SU-DHL-6 (cell line): Measurements from ENCODE around the gene VWDE.

Experiments
- H2AFZ ChIP-seq: fragments of 200-600 bp; sonication (generic); 2 replicates; pipeline ENCODE4 v1.6.1; 2014; ENCODE audit warnings: low read depth, mild to moderate bottlenecking, moderate library complexity, mixed read lengths, antibody characterized with exemption, low read length; ENCODE audit not compliant: severe bottlenecking
- H3F3A ChIP-seq: fragments of 200-600 bp; shearing (Covaris generic); 2 replicates; pipeline ENCODE4 v1.6.0; 2016; ENCODE audit warnings: antibody characterized with exemption, mild to moderate bottlenecking; ENCODE audit not compliant: insufficient read depth
- H3K27ac ChIP-seq: fragments of 200-600 bp; sonication (generic); 2 replicates; pipeline ENCODE4 v1.5.1; 2016; ENCODE audit warnings: low read depth, mild to moderate bottlenecking, low read length, moderate library complexity, mixed read lengths
- H3K27me3 ChIP-seq: fragments of 200-600 bp; sonication (generic), shearing (Covaris generic); 2 replicates; pipeline ENCODE4 v1.6.0; 2014; ENCODE audit warnings: mild to moderate bottlenecking, low read length
- H3K36me3 ChIP-seq: fragments of 200-600 bp; sonication (generic); 2 replicates; pipeline ENCODE4 v1.6.1; 2014; ENCODE audit warnings: mild to moderate bottlenecking, low read length, mixed read lengths
- H3K4me2 ChIP-seq: fragments of 300-600, 200-600 bp; shearing (Covaris generic), sonication (generic); 2 replicates; pipeline ENCODE4 v1.6.0; 2014; ENCODE audit warnings: low read length, low read depth, mild to moderate bottlenecking; ENCODE audit not compliant: poor library complexity, severe bottlenecking
- H3K4me3 ChIP-seq: fragments of 200-600 bp; sonication (generic); 2 replicates; pipeline ENCODE4 v1.5.1; 2014; ENCODE audit warnings: antibody characterized with exemption, low read length, mild to moderate bottlenecking, mixed read lengths; ENCODE audit not compliant: insufficient read depth, poor library complexity, severe bottlenecking
- H3K79me2 ChIP-seq: fragments of 200-600 bp; sonication (generic); 2 replicates; pipeline ENCODE4 v1.6.1; 2014; ENCODE audit warnings: mild to moderate bottlenecking, low read length, moderate library complexity; ENCODE audit not compliant: insufficient read depth
- H3K9ac ChIP-seq: fragments of 200-600 bp; sonication (generic); 2 replicates; pipeline ENCODE4 v1.7.0; 2014; ENCODE audit warnings: mild to moderate bottlenecking, low read length
- H3K9me2 ChIP-seq: fragments of 200-600 bp; sonication (generic); replicated peaks from 2 replicates; pipeline ENCODE4 v1.6.1; 2014; ENCODE audit warnings: low read length; ENCODE audit not compliant: insufficient read depth
- H3K9me3 ChIP-seq: fragments of 200-600 bp; sonication (generic); 2 replicates; pipeline ENCODE4 v1.6.1; 2014; ENCODE audit warnings: low read length, mixed read lengths; ENCODE audit not compliant: insufficient read depth
- H4K20me1 ChIP-seq: fragments of 200-600 bp; sonication (generic); 2 replicates; pipeline ENCODE4 v1.6.1; 2014; ENCODE audit warnings: low read depth, mild to moderate bottlenecking, antibody characterized with exemption, low read length, moderate library complexity, mixed read lengths
- EZH2phosphoT487 ChIP-seq: fragments of 200-600 bp; sonication (generic), shearing (Covaris generic); conservative IDR thresholded peaks from 2 replicates; pipeline ENCODE4 v1.6.1; 2018; ENCODE audit warnings: mild to moderate bottlenecking, antibody characterized with exemption, low read length, moderate library complexity, mixed read lengths
- TF ChIP-seq, protein P1 (sequence below): fragments of 200-600 bp; sonication (generic); IDR thresholded peaks from one replicate; pipeline ENCODE4 v1.5.1; 2017; ENCODE audit warnings: antibody characterized with exemption, mild to moderate bottlenecking, low read length, moderate library complexity; ENCODE audit not compliant: insufficient read depth, poor library complexity, severe bottlenecking

The VWDE gene

DNA sequence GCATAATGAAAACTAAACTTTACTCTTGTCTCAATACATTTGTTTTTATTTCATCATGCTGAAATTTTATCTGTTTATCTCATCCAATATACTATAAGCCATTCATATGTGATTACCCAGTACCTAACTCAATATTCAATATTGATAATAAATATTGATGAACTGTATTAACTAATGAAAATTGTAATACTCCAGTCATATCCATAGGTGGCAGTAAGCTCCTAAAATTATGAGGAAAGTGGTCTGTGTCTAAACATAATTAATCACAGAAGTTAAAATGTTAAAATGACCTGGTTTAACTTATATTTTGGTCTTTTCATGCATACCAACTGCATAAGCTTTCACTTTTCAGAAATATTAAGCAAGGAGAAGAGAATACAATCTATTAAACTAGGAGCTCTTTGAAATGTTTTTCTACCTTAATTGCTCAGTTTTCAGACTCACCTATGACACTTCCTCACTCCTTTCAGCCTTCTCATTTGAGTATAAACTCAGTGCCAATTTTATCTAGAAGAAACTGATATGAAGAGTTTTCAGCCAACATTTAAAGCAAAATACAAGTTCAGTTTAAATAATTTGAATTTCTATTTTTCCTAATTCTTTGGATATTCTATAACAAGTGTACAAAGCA is 30.5 kb upstream of the VWDE start:
- Histone ChIP-seq H3K79me2 (no peaks in the 10 kb centered on the region), H3F3A (no peaks in the 10 kb centered on the region), H3K4me3 (no peak overlapping the region), H3K4me2 (no peak overlapping the region), H4K20me1 (no peaks in the 10 kb centered on the region), H3K9me2 (no peaks in the 10 kb centered on the region), H3K9me3 (no peaks in the 10 kb centered on the region), H3K36me3 (no peaks in the 10 kb centered on the region), H3K27ac (no peak overlapping the region), H3K9ac (no peak overlapping the region), H2AFZ (no peak overlapping the region), H3K27me3 (no peaks in the 10 kb centered on the region)
- TF ChIP-seq EZH2phosphoT487 = no peak
- TF ChIP-seq, protein P1, sequence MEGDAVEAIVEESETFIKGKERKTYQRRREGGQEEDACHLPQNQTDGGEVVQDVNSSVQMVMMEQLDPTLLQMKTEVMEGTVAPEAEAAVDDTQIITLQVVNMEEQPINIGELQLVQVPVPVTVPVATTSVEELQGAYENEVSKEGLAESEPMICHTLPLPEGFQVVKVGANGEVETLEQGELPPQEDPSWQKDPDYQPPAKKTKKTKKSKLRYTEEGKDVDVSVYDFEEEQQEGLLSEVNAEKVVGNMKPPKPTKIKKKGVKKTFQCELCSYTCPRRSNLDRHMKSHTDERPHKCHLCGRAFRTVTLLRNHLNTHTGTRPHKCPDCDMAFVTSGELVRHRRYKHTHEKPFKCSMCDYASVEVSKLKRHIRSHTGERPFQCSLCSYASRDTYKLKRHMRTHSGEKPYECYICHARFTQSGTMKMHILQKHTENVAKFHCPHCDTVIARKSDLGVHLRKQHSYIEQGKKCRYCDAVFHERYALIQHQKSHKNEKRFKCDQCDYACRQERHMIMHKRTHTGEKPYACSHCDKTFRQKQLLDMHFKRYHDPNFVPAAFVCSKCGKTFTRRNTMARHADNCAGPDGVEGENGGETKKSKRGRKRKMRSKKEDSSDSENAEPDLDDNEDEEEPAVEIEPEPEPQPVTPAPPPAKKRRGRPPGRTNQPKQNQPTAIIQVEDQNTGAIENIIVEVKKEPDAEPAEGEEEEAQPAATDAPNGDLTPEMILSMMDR = peak; percentile 64

DNA sequence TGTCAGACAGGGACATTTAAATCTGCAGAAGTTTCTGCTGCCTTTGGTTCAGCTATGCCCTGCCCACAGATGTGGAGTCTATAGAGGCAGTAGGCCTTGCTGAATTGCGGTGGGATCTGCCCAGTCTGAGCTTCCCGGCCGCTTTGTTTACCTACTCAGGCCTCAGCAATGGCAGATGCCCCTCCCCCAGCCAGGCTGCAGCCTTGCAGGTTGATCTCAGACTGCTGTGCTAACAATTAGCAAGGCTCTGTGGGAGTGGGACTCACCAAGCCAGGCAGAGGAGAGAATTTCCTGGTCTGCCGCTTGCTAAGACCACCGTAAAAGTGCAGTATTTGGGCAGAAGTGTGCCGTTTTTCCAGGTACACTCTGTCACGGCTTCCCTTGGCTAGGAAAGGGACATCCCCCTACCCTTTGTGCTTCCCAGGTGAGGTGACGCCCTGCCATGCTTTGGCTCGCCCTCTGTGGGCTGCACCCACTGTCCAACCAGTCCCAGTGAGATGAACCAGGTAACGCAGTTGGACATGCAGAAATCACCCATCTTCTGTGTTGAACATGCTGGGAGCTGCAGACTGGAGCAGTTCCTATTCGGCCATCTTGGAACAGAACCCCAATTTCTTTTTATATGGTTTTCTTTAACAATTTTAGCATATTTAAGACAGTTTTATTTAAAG is 28.4 kb upstream of the VWDE start:
- H3K27ac ChIP-seq = no peak overlapping the region
- H3K9me3 ChIP-seq = no peaks in the 10 kb centered on the region
- H3F3A ChIP-seq = no peaks in the 10 kb centered on the region
- H3K9ac ChIP-seq = no peak overlapping the region
- no peaks in the 10 kb centered on the region for H4K20me1 ChIP-seq
- no peaks in the 10 kb centered on the region for H3K79me2 ChIP-seq
- H3K36me3 ChIP-seq = no peaks in the 10 kb centered on the region
- no peaks in the 10 kb centered on the region for H3K9me2 ChIP-seq
- no peak overlapping the region for H3K4me2 ChIP-seq
- no peak overlapping the region for H3K4me3 ChIP-seq
- no peak overlapping the region for H2AFZ ChIP-seq
- no peaks in the 10 kb centered on the region for H3K27me3 ChIP-seq
- TF ChIP-seq EZH2phosphoT487 = no peak
- TF ChIP-seq, protein P1 = no peak

DNA sequence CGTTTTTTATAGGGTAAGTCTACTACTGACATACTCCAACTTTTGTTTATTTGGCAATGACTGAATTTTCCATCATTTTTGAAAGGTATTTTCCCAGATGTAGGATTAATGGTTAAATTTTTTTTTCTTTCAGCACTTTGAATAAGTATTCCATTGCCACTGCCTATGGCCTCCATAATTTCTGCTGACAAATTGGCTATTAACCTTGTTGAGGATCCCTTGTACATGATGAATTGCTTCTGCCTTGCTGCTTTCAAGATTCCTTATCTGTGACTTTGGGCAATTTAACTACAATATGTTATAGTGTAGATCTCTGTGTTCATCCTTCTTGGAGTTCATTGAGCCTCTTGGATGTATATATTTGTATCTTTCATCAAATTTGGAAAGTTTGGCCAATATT is 21.6 kb upstream of the VWDE start:
- H2AFZ ChIP-seq = no peak overlapping the region
- no peaks in the 10 kb centered on the region for H3K9me2 ChIP-seq
- no peaks in the 10 kb centered on the region for H3K9me3 ChIP-seq
- H3K79me2 ChIP-seq = no peaks in the 10 kb centered on the region
- no peaks in the 10 kb centered on the region for H4K20me1 ChIP-seq
- no peak overlapping the region for H3K4me2 ChIP-seq
- H3K4me3 ChIP-seq = no peak overlapping the region
- no peak overlapping the region for H3K9ac ChIP-seq
- TF ChIP-seq, protein P1 = no peak
- no peak for TF ChIP-seq EZH2phosphoT487
- H3F3A ChIP-seq = no peaks in the 10 kb centered on the region
- H3K27me3 ChIP-seq = no peaks in the 10 kb centered on the region
- no peak overlapping the region for H3K27ac ChIP-seq
- no peaks in the 10 kb centered on the region for H3K36me3 ChIP-seq
